ENCODE data around the gene ATP1A2. TPM values are rescaled to one million over a fixed set of nuclear protein-coding genes. Genes with fewer than 3 reads are reported as not detected.

Gene ATP1A2
- polyA plus RNA-seq (ENCODE audit: insufficient read length in 3 of 3): 1 to 10 TPM; 4.5 to 5.1 (median 5.0) TPM
- long read RNA-seq, donor 1, partial matches to known transcripts: 0 of 1 reads
- long read RNA-seq, donor 1, other reads (novel, unspliced or antisense): 0 of 1 reads
- long read RNA-seq, donor 2: 0 reads
- long read RNA-seq, donor 3: 0 reads
- long read RNA-seq, donor 4: 0 reads
- long read RNA-seq, donor 5: 0 reads
- long read RNA-seq, donor 6: 0 reads
- long read RNA-seq, donor 7, partial matches to known transcripts: 7 of 7 reads
- long read RNA-seq, donor 7, other reads (novel, unspliced or antisense): 0 of 7 reads
- long read RNA-seq, donor 8: 0 reads
- long read RNA-seq, donor 9: 0 reads
- long read RNA-seq, donor 10: 0 reads
- long read RNA-seq, donor 11: 0 reads
- long read RNA-seq, donor 12, partial matches to known transcripts: 6 of 6 reads
- long read RNA-seq, donor 12, other reads (novel, unspliced or antisense): 0 of 6 reads
- long read RNA-seq, donor 13: 0 reads
- long read RNA-seq, donor 14: 0 reads
- long read RNA-seq, donor 15, full-length matches to known transcripts: 2 of 2 reads
- long read RNA-seq, donor 15, partial matches to known transcripts: 0 of 2 reads
- long read RNA-seq, donor 15, other reads (novel, unspliced or antisense): 0 of 2 reads
- long read RNA-seq, donor 16: 0 reads

DNA sequence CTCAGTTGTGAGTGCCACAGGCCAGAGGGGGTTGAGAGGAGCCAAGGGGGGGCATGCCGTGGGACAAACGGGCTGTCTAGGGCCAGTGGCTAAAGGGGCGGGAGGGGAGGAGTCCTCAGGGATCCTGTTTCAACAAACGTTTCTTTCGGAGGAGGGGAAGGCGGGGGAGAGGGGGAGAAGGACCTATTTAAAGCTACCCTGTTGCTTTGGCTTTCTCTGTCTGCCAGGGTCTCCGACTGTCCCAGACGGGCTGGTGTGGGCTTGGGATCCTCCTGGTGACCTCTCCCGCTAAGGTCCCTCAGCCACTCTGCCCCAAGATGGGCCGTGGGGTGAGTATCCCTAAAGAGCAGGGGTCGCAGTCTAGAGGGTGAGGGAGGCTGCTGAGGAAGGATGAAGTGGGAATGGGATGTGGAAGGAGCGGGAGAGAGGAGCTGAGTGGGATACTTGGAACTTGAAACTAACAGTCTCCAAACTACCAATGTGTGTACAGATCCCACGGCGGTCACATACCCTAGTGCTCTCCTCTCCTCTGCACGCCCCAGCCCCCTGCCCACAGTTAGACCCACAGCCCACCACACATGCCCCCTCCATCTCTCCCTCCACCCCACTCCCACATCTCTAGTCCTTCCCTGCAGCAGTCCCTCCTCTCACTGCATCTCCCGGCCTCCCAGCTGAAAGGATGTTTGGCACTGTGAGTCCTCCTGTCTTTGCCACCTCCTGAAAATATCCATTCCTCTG lies at the start of gene ATP1A2:
ATP1A2 (plus strand) TSS at position 215 of the 738 bp plus-strand sequence; CDS start at position 318, 103 bp downstream.
- DNase-seq: peak; percentile 35

DNA sequence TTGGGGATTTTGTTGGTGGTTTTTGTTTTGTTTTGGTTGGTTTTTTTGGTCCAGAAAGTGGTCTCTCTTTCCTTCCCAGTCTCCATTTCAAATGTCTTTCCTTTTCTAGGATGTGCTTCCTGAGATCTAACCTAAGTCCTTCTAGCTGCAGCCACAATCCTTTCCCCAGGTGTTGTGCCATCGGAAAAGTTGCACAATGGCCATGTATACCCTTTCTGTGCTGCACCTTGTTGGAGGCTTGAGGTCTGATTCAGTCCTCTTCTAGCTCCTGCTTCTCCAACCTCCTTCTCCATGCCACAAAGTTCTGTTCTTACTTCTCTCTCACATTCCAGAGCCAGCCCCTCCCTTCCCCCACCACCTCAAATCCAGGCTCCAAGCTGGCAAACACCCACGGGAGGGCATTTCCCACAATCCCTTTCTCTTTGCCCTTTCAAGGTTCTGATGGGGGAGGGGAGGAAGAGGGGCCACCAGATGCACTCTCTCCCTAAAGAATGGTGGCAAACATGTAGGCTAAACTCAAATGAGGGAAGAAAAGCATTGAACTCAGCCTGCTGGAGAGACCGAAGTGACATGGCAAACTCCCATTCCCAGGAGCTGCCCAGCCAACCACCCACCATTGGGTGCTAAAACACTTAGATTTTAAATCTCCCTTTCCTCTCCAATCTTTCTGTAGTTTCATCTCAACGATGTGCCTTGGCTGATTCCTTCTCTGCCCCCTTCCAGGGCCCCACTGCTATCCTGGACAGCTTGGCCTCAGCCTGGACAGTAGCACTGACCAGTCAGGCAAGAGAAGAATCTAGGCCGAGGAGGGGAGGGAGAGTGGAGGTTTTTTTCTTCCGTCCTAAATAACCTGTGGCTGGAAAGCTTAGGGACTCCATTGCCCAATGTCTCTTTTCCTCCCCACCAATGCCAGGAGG lies 48.5 kb upstream of the ATP1A2 start:
- DNase-seq: no peak

DNA sequence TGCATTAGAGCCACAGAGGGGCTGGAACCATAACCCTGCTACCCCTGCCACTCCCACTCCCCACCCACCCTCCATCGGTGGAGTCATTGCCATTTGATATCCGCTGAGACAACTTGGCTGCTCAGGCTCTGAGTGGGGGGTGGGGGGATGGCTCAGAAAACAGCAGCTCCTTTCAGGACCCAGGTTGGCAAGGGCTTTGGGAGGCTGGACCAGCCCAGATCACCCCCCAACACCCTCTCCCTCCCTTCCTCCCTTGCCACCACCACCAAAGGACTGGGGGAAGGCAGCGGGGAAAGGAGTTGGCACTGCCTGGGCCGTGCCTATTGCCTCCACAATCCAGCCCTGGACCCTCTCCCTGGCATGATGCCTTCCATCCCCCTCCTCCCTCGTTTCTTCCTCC lies 47.3 kb upstream of the ATP1A2 start:
- no peak for DNase-seq

DNA sequence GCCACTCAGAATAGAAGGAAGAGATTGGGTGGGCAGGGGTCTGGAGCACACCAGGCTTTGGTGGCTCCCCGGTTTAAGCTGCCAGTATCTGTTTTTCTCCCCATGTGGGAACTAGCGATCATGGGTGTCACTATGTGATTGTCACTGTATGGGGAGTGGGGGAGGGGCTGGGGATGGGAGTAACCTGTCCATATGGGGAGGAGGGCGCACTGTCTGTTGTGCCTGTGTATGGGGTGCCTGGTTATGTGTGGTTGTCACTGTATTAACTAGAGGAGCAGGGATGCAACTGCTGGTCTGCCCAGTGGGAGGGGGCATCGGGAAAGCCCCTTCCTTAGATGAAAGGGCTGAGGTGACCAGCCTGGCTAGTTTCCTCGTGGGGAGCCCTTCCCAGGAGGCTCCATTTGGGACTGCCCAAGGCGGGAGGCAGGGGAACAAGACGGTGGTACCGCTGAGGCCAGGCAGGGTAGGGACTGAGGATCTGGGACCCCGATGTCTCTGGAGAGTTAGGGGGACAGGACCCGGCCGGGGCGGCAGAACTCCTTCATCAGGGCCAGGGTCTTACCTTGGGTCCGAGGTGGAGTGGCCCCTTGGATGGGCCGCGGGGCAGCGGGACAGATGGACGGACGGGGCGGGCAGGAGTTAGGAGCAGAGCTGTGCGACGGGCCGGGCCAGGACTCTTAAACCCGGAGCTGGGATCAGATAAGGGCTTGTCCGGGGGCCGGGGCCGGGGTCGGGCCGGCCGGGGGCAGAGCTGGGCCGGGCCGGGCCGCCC lies 45.9 kb upstream of the ATP1A2 start, which contains the start of gene KCNJ10:
KCNJ10 (minus strand) TSS at position 701 of the 772 bp plus-strand sequence. CDS start 27,628 bp downstream, outside the sequence.
- no peak for DNase-seq

DNA sequence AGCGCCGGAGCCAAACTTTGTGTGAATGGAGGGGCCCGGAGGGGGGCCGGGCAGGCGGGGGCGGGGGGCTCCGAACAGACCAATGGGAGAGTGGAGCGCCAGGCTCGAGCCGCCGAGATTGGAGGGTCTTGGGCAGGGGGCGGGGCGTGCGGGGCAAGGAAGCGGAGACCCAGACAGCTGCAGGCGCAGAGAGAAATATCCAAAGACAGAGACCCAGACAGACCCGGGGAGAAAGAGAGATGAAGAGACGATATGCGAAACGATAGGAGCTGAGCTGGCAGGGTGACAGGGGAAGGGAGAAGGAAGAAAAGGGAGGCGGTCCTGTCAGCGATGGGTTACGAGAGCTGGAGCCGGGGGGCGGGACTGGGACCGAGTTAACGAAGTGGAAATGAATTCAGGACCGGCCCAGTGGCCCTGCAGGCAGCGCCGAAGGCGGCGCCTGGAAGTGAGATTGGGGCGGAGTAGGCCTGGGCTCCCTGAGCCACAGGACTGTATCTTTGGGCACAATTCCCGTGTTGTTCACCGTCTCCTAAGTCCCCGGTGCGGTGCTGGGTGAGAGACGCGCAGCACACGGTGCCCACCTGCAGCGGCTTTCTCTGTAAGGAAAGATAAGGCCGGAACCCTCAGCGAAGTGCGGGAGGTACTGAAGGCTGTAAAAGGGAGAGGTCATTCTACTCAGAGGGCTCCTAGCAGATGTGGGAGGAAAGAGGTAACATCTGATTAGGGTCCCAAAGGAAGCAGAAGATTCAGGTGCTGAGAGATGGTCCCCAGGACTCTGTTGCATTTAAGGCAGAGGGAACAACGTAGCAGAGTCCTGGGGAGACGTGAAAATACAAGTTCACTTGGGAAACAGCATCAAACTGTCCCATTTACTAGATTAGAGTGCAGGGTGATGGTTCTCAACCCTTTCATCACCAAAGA lies 45.1 kb upstream of the ATP1A2 start:
- peak; percentile 73 for DNase-seq

DNA sequence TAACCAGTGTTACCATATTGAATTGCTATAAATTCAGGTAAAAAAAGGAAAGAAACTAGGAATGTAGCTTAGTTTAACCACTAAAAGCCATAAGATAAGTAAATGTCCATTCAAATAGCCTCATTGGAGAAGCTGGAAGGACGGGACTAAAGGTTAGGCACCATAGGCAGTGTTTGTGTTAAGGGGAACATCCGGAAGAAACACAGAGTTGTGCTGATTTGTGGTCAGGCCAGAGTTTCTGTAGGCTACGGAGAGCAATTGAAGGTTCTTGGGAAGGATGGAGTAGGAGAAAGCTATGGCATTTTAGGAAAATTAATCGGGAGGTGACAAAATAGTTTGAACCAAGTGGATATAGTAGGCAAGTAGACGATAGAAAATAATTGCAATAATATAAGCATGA lies 44.3 kb upstream of the ATP1A2 start:
- DNase-seq: no peak

DNA sequence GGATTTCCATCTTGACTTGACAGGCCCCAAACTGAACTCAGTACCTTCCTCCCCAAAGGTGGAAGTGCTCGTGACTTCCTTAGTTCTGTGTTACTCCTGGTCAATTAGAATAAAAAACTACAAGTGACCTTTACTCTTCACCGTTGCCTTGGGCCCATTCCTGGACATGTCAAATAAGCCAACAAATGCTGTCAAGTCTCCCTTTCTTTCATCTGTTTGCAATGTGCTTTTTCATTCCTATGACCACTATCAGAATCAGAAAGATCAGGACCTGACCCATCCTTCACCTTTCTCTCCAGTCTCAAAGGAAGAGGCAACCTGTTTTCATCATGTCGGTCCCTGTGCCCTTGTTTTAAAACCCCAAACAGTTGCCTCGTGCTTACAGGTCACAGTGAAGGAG lies 40.7 kb upstream of the ATP1A2 start:
- DNase-seq: no peak

DNA sequence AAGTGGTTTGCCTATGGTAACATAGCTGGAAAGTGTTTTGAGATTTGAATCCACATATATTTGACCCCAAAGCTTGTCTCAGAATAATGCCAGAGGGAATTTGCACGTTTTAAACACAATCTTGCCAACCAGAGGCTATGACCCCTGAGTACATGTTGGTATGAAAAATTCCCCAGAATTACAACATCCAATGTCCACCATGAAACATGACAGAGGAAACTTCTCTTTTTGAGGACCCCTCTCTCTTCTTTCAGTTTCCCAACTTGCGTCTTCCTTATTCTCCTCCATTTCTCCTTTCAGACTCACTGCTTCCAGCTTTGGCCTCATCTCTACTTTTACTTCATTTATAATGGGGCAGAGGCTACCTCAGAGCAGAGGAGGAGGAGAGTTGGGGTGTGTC lies 39.7 kb upstream of the ATP1A2 start:
- no peak for DNase-seq

DNA sequence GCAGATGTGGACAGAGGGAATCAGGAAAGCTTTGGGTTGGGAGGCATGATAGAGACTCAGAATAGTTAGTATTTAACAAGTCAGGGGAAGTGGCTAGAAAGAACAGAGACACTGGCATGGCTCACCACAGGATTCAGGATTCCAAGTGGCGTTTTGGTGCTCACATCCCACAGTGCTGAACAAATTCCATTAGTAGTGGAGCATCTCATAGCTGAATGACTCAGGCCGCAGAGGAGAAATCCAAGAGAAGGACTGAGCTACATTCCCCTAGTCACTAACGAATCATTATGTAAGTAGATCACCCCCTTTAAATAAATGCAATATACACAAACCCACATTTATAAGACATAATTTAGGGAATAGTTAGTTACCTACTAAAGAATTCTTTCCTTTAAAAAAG lies 39.3 kb upstream of the ATP1A2 start:
- DNase-seq: no peak

DNA sequence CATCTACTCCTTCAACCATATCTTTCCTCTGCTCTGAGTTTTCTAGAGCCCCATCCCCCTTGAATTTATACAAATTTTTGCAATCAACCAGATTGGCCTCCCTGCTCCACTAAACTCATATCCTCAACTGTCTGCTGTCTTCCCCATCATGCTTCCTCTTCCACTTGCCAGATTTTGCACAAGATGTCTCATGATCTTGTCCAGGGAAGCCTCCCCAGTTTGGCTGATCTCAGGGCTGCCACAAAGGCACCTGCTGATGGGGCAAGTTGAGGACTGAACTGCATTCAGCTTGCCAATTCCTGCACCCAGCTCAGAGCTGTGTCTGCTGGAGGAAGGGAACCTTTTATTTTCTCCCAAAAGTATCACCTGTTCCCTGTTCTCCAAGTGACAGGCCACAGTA lies 38.1 kb upstream of the ATP1A2 start:
- no peak for DNase-seq

DNA sequence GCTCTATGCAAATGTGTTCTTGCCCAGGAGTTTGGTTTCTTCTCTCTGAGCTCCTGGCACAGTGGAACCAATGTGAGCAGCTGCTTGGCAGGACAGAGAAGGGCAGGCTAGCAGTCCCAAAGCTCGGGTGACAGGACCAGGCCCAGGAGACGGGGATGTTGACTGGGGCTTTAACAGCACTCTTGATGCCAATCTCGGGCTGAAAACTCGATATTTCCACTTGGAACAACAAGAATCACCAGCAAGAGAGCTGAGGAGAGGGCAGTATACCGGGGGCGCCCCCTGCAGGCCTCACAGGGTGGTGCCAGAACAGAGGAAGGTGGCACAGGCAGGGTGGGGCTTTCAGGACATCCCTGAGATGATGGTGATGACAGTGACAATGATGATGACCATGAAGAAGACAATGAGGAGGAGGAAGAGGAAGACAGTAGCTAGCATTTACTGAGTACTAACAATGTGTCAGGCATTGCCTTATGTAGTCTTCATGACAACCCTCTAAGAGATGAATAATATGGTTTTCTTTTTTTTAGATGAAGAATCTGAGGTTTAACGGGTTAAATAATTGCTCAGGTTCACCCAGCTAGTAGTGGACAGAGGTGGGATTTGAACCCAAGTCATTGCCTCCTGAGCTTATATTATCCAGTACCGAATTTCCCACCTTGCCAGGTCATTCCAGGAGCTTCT lies 36.9 kb upstream of the ATP1A2 start:
- no peak for DNase-seq

DNA sequence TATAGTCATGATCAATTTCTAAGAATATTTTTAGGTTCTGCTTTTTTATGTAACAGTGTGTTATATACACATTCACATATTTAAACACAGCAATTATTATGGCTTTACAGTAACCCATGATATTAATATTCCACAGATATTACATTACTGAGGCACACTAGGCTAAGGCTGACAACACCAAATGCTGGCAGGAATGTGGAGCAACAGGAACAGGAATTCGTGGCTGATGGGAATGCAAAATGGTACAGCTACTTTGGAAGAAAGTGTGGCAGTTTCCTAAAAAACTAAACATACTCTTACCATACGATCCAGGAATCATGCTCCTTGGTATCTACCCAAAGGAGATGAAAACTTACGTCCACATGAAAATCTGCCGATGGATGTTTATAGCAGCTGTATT lies 36.1 kb upstream of the ATP1A2 start:
- DNase-seq: no peak

DNA sequence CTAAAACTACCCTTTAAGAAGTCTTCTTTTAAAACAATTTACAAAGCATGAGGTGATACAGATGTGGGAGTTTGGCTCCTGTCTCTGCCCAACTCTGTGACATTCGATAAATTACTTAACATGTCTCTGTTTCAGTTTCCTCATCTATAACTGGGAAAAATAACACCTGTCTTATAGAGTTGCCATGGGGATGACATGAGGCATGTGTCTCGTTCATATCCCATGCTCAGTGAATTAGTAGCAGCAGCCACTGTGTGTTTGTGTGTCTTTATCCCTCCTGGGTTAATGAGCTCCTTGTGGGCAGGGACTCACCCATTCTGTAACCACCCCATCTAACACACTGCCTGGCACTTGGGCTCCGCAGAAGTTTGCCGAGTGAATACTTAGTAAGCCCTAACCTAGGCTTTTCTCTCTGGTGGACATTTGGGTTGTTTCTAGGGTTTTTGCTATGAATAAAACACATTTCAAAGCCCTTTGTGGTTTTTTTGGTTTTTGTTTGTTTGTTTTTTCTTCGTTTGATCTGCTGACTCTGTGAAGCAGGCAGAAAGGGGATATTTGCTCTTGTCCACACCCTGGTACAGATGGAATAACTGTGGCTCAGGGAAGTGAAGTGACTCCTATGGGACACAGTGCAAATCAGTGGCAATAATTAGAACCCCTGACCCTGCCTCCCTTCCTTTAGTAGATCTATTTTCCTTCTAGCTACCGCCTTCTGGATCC lies 35.0 kb upstream of the ATP1A2 start:
- DNase-seq: no peak

DNA sequence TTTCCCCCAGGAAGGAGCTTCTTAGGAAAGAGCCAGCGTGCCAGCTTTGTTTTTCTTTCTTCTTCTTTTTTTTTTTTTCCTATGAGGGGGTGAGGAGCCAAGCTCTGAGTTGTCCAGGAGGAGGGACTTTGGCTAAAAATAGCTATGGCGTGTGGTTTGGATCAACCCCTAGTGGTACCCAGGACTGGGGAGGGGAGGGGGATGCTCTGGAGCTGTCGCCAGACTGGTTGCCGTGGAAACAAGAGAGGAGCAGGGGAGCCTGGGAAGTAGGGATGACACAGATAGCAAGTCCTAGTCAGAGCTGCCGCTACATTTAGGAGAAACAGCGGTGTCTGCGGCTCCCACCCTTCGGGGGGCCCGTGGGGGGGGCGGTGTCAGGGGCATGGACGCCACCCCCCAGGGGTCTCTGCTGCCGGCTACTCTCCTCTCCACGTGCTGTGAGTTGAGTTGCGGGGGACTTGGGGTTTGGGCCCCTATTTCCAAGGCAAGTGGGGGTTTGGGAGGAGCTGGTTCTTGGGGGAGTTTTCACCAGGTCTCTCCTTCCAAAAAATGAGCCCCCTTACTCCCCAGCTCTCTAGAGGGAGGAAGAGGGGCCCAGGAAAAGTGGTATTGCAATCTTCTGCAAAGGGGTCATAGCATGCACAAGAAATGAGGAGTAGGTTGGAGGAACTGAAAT lies 34.2 kb upstream of the ATP1A2 start, which contains the start of gene KCNJ9:
KCNJ9 (plus strand) TSS at position 278 of the 676 bp plus-strand sequence. CDS start 2,493 bp downstream, outside the sequence.
- DNase-seq: no peak

DNA sequence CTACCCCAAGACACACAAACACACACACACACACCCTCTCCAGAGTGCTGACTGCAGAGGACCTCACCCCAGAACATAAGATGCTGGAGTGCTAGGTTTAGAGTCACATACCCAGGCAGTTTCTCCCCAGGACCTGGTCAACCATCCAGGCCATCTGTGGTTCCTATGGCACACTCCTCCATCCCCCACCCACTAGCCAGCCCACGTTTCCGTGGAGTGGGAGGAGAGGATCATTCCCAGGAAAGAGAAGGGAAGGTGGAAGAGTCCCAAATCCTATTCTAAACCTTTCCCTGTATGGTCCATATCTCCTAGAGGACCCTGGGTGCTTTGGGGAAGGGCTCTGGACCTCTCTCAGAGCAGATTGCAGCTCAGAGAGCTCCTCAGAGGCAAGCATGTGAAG lies 33.1 kb upstream of the ATP1A2 start:
- no peak for DNase-seq

DNA sequence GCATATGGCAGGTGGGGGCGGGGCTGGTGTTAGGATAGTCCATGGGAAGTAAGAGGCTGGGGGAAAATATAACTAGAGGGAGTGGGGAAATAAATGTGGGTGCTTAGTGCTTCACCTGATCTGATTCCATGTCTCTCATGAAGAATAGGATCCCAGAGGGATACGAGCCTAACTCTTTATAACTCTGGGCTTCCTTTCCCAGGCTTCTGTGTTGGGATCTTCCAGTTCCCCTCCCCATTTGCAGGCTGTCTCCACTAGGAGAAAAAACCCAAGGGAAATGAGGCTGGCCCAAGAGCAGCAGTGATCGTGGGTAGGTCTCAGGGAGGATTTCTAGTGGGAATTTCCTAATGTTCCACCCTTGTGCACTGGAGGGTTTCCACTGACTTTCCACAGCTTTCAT lies 32.6 kb upstream of the ATP1A2 start:
- DNase-seq: no peak

DNA sequence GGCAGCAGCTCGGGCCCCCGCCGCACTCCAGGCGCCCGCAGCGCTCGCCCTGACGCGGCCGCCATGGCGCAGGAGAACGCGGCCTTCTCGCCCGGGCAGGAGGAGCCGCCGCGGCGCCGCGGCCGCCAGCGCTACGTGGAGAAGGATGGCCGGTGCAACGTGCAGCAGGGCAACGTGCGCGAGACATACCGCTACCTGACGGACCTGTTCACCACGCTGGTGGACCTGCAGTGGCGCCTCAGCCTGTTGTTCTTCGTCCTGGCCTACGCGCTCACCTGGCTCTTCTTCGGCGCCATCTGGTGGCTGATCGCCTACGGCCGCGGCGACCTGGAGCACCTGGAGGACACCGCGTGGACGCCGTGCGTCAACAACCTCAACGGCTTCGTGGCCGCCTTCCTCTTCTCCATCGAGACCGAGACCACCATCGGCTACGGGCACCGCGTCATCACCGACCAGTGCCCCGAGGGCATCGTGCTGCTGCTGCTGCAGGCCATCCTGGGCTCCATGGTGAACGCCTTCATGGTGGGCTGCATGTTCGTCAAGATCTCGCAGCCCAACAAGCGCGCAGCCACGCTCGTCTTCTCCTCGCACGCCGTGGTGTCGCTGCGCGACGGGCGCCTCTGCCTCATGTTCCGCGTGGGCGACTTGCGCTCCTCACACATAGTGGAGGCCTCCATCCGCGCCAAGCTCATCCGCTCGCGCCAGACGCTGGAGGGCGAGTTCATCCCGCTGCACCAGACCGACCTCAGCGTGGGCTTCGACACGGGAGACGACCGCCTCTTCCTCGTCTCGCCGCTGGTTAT lies 31.4 kb upstream of the ATP1A2 start:
- DNase-seq: peak; percentile 61
